Activated CD8-positive, alpha-beta memory T cell treated with anti-CD3 and anti-CD28 coated beads for 1 hour (primary cell): ENCODE results near the gene MCUR1.
"Not testable (repeated sequence)": the region's sequence is repeated elsewhere in the genome, so short reads cannot be mapped to it uniquely, and the experiment has no call there.

ENCODE experiments used
- DNase-seq, 2 donors: peaks; one replicate each; pipeline ENCODE4 v3.0.0-alpha.2; 2020; ENCODE audit warnings: low read depth in 1 of 2; ENCODE audit errors: extremely low read depth in 1 of 2

The MCUR1 gene

GRCh38 chr6:13780162-13780561, 34.2 kb downstream of the MCUR1 start:
- DNase-seq = not testable (repeated sequence)

GRCh38 chr6:13778028-13778427, 36.3 kb downstream of the MCUR1 start:
- no peak for DNase-seq

- DNase-seq = no peak
These were observed 37.8 kb downstream of the MCUR1 start for GRCh38 chr6:13776602-13777001.

- not testable (repeated sequence) for DNase-seq
These were observed 38.9 kb downstream of the MCUR1 start for GRCh38 chr6:13775466-13775865.

- DNase-seq = not testable (repeated sequence)
These were observed 41.9 kb downstream of the MCUR1 start for GRCh38 chr6:13772358-13773030.

- DNase-seq = no peak
These were observed 44.7 kb downstream of the MCUR1 start for GRCh38 chr6:13769655-13770053.

GRCh38 chr6:13769034-13769654, 45.2 kb downstream of the MCUR1 start:
- no peak for DNase-seq

GRCh38 chr6:13767121-13767808, 47.1 kb downstream of the MCUR1 start:
- DNase-seq = peak in 1 of 2 donors; percentile 12

- DNase-seq = no peak
These were observed 48.1 kb downstream of the MCUR1 start for GRCh38 chr6:13766201-13766634.

GRCh38 chr6:13765570-13765969, 48.8 kb downstream of the MCUR1 start:
- DNase-seq = no peak

GRCh38 chr6:13764996-13765395, 49.4 kb downstream of the MCUR1 start:
- DNase-seq = no peak

GRCh38 chr6:13763740-13764381, 50.5 kb downstream of the MCUR1 start:
- DNase-seq = no peak

- no peak for DNase-seq
These were observed 51.5 kb downstream of the MCUR1 start for GRCh38 chr6:13762611-13763441.

- DNase-seq = no peak
These were observed 52.9 kb downstream of the MCUR1 start for GRCh38 chr6:13761361-13762036.

- DNase-seq = no peak
These were observed 53.8 kb downstream of the MCUR1 start for GRCh38 chr6:13760307-13761304.

GRCh38 chr6:13759025-13759424, 55.3 kb downstream of the MCUR1 start:
- no peak for DNase-seq

GRCh38 chr6:13754644-13755043, 59.7 kb downstream of the MCUR1 start:
- no peak for DNase-seq

GRCh38 chr6:13743736-13744127, 70.6 kb downstream of the MCUR1 start:
- DNase-seq = no peak
